Fibroblast of the aortic adventitia (primary cell): ENCODE data around the gene ATP9B. TPM values are rescaled to one million over a fixed set of nuclear protein-coding genes. Genes with fewer than 3 reads are reported as not detected.
"Not testable (repeated sequence)": the region's sequence is repeated elsewhere in the genome, so short reads cannot be mapped to it uniquely, and the experiment has no call there.

Source experiments
- DNase-seq: peaks from one replicate; pipeline ENCODE4 v3.0.0-alpha.2; 2010; ENCODE audit warnings: low read depth
- H3K4me3 ChIP-seq: 2 replicates; pipeline ENCODE4 v1.5.1; 2011; ENCODE audit warnings: low read depth, mild to moderate bottlenecking, control low read depth, low read length, moderate library complexity
- total RNA-seq: library from RNA; depleted of rRNA; stranded (reverse); fragments of >200 nt; gene quantifications from 2 replicates; pipeline ENCODE4 v1.2.3, GENCODE V29; 2012; ENCODE audit warnings: low replicate concordance
- TF ChIP-seq, protein P1 (sequence below): IDR thresholded peaks from 2 replicates; pipeline ENCODE4 v1.5.1; 2011; ENCODE audit warnings: mild to moderate bottlenecking, low read length, control low read depth, inconsistent platforms; ENCODE audit not compliant: insufficient read depth

The ATP9B gene
- total RNA-seq, 1 donor: 22.0 TPM

DNA sequence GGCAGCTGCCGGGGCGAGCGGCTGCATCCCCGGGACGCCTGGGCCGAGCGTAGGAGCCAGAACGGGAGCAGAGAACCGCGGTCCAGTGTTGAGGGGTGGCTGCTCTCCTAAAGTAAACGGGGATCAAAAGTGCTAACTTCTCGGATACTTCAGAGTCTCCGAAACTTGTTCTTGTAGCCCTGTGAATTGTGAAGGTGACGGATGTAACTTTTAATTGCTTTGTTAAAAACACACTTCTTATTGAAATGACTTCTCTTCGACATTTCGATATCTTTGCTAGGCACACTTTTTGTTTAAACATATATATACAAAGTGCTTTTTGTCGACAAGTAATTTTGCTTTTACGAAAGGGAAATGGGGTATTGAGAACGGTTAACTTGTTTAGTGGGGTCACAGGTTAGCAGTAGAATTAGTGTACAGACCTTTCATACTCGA is 540 bp downstream of the ATP9B start:
- no peak for DNase-seq
- TF ChIP-seq, protein P1, sequence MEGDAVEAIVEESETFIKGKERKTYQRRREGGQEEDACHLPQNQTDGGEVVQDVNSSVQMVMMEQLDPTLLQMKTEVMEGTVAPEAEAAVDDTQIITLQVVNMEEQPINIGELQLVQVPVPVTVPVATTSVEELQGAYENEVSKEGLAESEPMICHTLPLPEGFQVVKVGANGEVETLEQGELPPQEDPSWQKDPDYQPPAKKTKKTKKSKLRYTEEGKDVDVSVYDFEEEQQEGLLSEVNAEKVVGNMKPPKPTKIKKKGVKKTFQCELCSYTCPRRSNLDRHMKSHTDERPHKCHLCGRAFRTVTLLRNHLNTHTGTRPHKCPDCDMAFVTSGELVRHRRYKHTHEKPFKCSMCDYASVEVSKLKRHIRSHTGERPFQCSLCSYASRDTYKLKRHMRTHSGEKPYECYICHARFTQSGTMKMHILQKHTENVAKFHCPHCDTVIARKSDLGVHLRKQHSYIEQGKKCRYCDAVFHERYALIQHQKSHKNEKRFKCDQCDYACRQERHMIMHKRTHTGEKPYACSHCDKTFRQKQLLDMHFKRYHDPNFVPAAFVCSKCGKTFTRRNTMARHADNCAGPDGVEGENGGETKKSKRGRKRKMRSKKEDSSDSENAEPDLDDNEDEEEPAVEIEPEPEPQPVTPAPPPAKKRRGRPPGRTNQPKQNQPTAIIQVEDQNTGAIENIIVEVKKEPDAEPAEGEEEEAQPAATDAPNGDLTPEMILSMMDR: no peak

DNA sequence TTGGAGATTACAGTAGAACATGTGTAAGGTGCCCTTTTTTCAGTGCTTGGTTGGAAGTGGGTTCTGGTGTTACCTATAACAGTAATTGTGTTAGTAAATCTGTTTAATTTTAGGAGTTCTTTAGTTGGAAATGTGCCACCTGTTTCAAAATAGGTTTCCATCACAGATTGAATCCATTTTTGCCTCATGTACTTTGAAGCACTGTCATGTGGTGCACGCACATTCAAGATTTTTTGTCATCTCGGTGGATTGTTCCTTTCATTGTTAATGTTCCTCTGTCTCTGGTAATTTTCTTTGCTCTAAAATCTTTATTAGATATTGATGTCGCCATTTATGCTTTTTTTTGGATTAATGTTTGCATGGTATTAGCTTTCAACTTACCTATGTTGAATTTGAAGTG is 1.3 kb downstream of the ATP9B start:
- TF ChIP-seq, protein P1: no peak
- H3K4me3 ChIP-seq: peak overlapping the region; percentile 74
- DNase-seq: peak; percentile 4

More for the DNA sequence above, 540 bp downstream of the ATP9B start:
- peak overlapping the region; percentile 74 for H3K4me3 ChIP-seq

DNA sequence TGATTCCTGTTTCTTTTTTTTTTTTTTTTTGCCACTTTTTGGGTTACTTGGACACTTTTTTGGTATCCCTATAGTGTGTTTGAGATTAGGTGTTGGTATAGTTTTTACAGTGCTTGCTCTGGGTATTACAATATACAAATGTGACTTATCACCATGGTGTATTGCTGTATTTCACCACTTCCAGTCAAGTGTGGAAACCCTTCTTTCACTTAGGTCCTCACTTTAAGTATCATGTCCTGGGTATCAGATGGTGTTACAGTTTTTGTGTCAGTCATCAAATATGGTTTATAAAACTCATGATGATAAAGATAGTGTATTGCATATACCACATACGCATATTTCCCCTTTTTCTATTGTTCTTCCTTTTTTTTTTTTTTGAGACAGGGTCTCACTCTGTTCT is 1.8 kb downstream of the ATP9B start:
- TF ChIP-seq, protein P1: no peak
- DNase-seq: no peak
- H3K4me3 ChIP-seq: no peak overlapping the region

DNA sequence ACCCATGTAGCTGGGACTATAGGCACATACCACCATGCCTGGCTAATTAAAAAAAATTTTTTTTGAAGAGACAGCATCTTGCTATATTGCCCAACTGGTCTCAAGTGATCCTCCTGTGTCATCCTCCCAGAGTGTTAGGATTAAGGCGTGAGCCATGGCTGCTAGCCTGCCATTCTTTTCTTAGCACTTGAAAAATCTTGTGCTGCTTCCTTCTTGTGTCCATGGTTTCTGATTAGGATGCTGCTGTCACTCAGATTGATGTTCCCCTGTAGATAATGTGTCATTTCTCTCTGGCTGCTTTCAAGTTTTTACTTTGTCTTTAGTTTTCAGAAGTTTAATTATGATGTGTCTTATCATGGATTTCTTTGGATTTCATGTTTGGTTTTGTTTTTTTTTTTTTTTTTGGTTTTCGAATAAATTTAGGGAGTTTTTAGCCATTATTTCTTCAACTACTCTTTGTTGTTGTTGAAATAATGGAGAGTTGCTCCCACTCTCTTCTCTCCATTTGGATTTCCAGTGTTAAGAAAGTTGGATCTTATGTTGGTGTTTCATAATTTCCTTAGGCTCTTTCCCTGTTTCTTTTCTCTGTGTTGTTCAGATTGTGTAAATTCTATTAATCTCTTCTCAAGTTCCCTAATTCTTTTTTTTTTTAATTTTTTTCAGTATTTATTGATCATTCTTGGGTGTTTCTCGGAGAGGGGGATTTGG is 2.5 kb downstream of the ATP9B start:
- TF ChIP-seq, protein P1: no peak
- no peak for DNase-seq
- no peak overlapping the region for H3K4me3 ChIP-seq

DNA sequence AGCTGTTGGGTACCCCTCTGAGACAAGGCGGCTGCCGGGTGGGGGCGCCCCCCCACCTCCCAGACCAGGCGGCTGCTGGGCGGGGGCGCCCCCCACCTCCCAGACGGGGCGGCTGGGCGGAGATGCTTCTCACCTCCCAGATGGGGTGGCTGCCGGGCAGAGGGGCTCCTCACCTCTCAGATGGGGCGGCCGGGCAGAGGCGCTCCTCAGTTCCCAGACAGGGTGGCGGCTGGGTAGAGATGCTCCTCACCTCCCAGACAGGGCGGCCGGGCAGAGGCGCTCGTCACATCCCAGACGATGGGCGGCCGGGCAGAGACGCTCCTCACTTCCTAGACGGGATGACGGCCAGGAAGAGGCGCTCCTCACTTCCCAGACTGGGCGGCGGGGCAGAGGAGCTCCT is 3.5 kb downstream of the ATP9B start:
- DNase-seq, H3K4me3 ChIP-seq: not testable (repeated sequence)

DNA sequence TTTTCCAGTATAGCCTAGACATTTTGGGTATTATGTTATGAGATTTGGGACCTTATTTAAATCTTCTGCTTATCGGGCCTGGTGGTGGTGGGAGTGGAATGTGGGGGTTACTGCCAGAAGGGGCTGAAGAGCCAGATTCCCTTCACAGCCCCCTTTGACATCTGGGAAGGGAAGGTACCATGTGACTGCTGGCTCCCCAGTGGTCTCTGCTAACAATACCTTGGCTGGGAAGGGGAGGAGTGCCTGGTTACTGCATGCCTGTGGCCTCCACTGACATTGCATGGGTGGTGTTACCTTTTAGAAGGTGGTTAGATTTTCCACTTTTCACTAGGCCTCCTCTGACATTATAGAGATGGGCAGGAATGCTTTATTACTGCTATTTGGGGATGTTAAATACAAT is 8.0 kb downstream of the ATP9B start:
- no peak for DNase-seq
- TF ChIP-seq, protein P1: no peak
- H3K4me3 ChIP-seq: no peak overlapping the region

DNA sequence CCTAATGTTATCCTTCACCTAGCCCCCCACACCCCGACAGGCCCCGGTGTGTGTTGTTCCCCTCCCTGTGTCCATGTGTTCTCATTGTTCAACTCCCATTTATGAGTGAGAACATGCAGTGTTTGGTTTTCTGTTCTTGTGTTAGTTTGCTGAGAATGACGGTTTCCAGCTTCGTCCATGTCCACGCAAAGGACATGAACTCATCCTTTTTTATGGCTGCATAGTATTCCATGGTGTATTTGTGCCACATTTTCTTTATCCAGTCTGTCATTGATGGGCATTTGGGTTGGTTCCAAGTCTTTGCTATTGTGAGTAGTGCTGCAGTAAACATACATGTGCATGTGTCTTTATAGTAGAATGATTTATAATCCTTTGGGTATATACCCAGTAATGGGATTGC is 9.6 kb downstream of the ATP9B start:
- not testable (repeated sequence) for DNase-seq, H3K4me3 ChIP-seq

DNA sequence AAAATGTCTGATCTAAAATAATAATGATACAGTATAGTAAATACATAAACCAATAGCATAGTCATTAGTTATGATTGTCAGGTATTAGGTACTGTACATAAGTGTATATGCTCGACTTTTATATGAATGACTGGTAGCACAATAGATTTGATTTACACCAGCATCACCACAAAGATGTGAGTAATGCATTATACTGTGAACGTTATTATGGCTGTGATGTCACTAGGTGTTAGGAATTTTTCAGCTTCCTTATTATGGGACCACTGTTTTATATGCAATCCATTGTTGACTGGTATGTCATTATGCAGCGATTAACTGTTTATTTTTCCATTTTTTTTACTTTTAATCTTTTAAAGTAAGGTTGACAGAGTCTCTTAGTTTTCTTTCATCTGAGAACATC is 23.7 kb downstream of the ATP9B start:
- DNase-seq: no peak
- H3K4me3 ChIP-seq: no peak overlapping the region
- TF ChIP-seq, protein P1: no peak
